ENCODE results near the gene IKBKE.

GRCh38 chr1:206496131-206496793 is 26.0 kb downstream of the IKBKE start:
- TF ChIP-seq, protein P1, sequence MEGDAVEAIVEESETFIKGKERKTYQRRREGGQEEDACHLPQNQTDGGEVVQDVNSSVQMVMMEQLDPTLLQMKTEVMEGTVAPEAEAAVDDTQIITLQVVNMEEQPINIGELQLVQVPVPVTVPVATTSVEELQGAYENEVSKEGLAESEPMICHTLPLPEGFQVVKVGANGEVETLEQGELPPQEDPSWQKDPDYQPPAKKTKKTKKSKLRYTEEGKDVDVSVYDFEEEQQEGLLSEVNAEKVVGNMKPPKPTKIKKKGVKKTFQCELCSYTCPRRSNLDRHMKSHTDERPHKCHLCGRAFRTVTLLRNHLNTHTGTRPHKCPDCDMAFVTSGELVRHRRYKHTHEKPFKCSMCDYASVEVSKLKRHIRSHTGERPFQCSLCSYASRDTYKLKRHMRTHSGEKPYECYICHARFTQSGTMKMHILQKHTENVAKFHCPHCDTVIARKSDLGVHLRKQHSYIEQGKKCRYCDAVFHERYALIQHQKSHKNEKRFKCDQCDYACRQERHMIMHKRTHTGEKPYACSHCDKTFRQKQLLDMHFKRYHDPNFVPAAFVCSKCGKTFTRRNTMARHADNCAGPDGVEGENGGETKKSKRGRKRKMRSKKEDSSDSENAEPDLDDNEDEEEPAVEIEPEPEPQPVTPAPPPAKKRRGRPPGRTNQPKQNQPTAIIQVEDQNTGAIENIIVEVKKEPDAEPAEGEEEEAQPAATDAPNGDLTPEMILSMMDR (optimal IDR thresholded peaks at IDR 0.05 in 1 of 3, IDR thresholded peaks at IDR 0.05 in 1 of 3, conservative IDR thresholded peaks at IDR 0.05 in 1 of 3; ENCODE audit: extremely low read depth in 1 of 3, insufficient read depth in 2 of 3, low read length in 3 of 3), result no peak
- no peak for TF ChIP-seq EZH2 (IDR thresholded peaks at IDR 0.05; ENCODE audit: low read length)

Measured in keratinocyte (primary cell).